DND-41 (cell line): ENCODE results near the gene KIAA1958.

Source experiments
- CTCF ChIP-seq: IDR thresholded peaks from 2 replicates; pipeline ENCODE4 v1.5.1; 2012; ENCODE audit warnings: borderline replicate concordance, low read length, moderate library complexity, mild to moderate bottlenecking; ENCODE audit not compliant: poor library complexity, severe bottlenecking; ENCODE audit errors: extremely low read depth
- EZH2 ChIP-seq: IDR thresholded peaks from 3 replicates; pipeline ENCODE4 v1.6.1; 2012; ENCODE audit warnings: borderline replicate concordance, low read depth, mild to moderate bottlenecking, moderate library complexity, low read length, inconsistent platforms; ENCODE audit not compliant: severe bottlenecking

DNA sequence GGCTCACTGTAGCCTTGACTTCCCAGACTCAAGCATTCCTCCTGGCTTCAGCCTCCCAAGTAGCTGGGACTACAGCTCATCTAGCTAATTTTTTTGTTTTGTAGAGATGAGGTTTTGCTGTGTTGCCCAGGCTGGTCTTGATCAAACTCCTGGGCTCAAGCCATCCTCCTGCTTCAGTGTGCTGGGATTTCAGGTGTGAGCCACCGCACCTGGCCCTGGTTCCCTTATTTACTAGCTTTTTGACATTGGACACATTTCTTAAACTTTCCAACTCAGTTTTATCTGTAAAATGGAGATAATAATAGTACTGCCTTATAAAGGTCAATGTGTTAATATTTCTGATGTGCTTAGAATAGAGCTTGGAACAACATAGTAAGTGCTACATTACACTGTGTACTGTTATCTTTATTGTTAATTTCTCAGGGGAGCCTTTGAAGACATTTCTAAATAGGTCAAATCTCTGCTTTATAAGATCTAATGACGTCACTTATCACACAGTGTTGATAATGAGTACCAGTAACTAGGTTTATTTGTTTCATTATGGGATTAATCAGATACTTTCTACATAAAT, 66.7 kb downstream of the KIAA1958 start:
- TF ChIP-seq CTCF (no peak), EZH2 (no peak)
